B cell (primary cell): ENCODE measurements around the gene TBC1D1. TPM values are rescaled to one million over a fixed set of nuclear protein-coding genes. Genes with fewer than 3 reads are reported as not detected.

Experiments
- ATAC-seq: fragments of 200-7000 bp; cut with Tn5 transposase; one replicate; pipeline ENCODE4 v1.10.0; 2021; ENCODE audit warnings: low read depth, mild to moderate bottlenecking, moderate number of reproducible peaks, moderate library complexity
- CTCF ChIA-PET: fragments of 350-600 bp; sonication (Branson Sonifier 250); formaldehyde crosslinking; loops from one replicate; lab custom pipeline; 2021; ENCODE audit warnings: antibody characterized with exemption, inconsistent platforms; lab: Charles Lee
- POLR2A ChIA-PET: fragments of 350-600 bp; sonication (Branson Sonifier 250); formaldehyde crosslinking; loops from one replicate; lab custom pipeline; 2021; ENCODE audit warnings: antibody characterized with exemption; lab: Charles Lee
- DNase-seq: peaks from one replicate; pipeline ENCODE4 v3.0.0; 2013
- H2AFZ ChIP-seq: 2 replicates; pipeline ENCODE4 v1.6.1; 2012; ENCODE audit warnings: mild to moderate bottlenecking, low read depth, low read length; ENCODE audit not compliant: insufficient read depth, poor library complexity, severe bottlenecking
- H3K27ac ChIP-seq, 2 donors: 1 replicate in 1 of 2; 2 replicates in 1 of 2; pipeline ENCODE4 v1.5.1; 2012 to 2013; ENCODE audit warnings: low read length in 2 of 2, mild to moderate bottlenecking in 2 of 2, moderate library complexity in 1 of 2
- H3K27me3 ChIP-seq, 4 experiments: fragments of 200-600 bp in 1 of 4; sonication (generic) in 1 of 4; replicated peaks in 1 of 4; 1 replicate in 2 of 4; 2 replicates in 2 of 4; pipeline versions ENCODE4 v1.6.1 to v1.7.0; 2013 to 2016; ENCODE audit warnings: low read length in 3 of 4, mild to moderate bottlenecking in 2 of 4, mixed read lengths in 1 of 4, moderate library complexity in 1 of 4; ENCODE audit not compliant: insufficient read depth in 4 of 4, control insufficient read depth in 3 of 4; ENCODE audit errors: control extremely low read depth in 1 of 4
- H3K36me3 ChIP-seq, 2 experiments: replicated peaks in 1 of 2; 1 replicate in 1 of 2; 2 replicates in 1 of 2; pipeline versions ENCODE4 v1.6.1 to v1.7.1; 2013; ENCODE audit warnings: low read length in 1 of 2; ENCODE audit not compliant: insufficient read depth in 2 of 2, control insufficient read depth in 1 of 2; ENCODE audit errors: control extremely low read depth in 1 of 2, extremely low read depth in 1 of 2
- H3K4me1 ChIP-seq, 2 donors: fragments of 200-600 bp in 1 of 2; sonication (generic) in 1 of 2; 1 replicate in 1 of 2; 2 replicates in 1 of 2; pipeline versions ENCODE4 v1.5.1 to v1.6.1; 2013 to 2017; ENCODE audit warnings: low read length in 2 of 2; ENCODE audit not compliant: control insufficient read depth in 2 of 2, insufficient read depth in 2 of 2
- H3K4me2 ChIP-seq: replicated peaks from 2 replicates; pipeline ENCODE3; 2012; ENCODE audit warnings: mild to moderate bottlenecking, low read depth, low read length; ENCODE audit not compliant: poor library complexity, severe bottlenecking
- H3K4me3 ChIP-seq, 5 experiments: fragments of 200-600 bp in 1 of 5; sonication (generic) in 1 of 5; 1 replicate in 3 of 5; 2 replicates in 2 of 5; pipeline versions ENCODE4 v1.5.1 to v1.7.0; 2011 to 2016; ENCODE audit warnings: low read length in 4 of 5, mild to moderate bottlenecking in 4 of 5, low read depth in 2 of 5, control low read depth in 1 of 5, moderate library complexity in 1 of 5; ENCODE audit not compliant: insufficient read depth in 1 of 5; ENCODE audit errors: control extremely low read depth in 1 of 5, extremely low read depth in 1 of 5
- H3K79me2 ChIP-seq: fragments of 200-600 bp; sonication (generic); one replicate; pipeline ENCODE4 v1.6.0; 2016; ENCODE audit warnings: low read length; ENCODE audit not compliant: control insufficient read depth, insufficient read depth
- H3K9ac ChIP-seq: fragments of 200-600 bp; sonication (generic); 2 replicates; pipeline ENCODE4 v1.6.1; 2017; ENCODE audit warnings: mild to moderate bottlenecking, low read length, moderate library complexity
- H3K9me3 ChIP-seq, 3 donors: one replicate each; pipeline versions ENCODE4 v1.6.1 to v1.7.1; 2013; ENCODE audit warnings: low read length in 2 of 3; ENCODE audit not compliant: control insufficient read depth in 2 of 3, insufficient read depth in 1 of 3; ENCODE audit errors: control extremely low read depth in 1 of 3
- H4K20me1 ChIP-seq: 2 replicates; pipeline ENCODE4 v1.6.0; 2012; ENCODE audit warnings: mild to moderate bottlenecking, low read length; ENCODE audit not compliant: insufficient read depth, control insufficient read depth, poor library complexity, severe bottlenecking
- H3K27ac Mint-ChIP-seq: one replicate; pipeline ENCODE4 v1.8.0; 2021; ENCODE audit warnings: mixed read lengths
- H3K27me3 Mint-ChIP-seq: one replicate; pipeline ENCODE4 v1.8.0; 2021; ENCODE audit warnings: mixed read lengths
- H3K4me1 Mint-ChIP-seq: one replicate; pipeline ENCODE4 v1.8.0; 2021; ENCODE audit warnings: mixed read lengths
- H3K4me3 Mint-ChIP-seq: one replicate; pipeline ENCODE4 v1.8.0; 2021; ENCODE audit warnings: mixed read lengths
- H3K9me3 Mint-ChIP-seq: one replicate; pipeline ENCODE4 v1.8.0; 2022; ENCODE audit warnings: mixed read lengths; ENCODE audit not compliant: insufficient read depth
- EZH2 ChIP-seq: IDR thresholded peaks from 2 replicates; pipeline ENCODE4 v1.6.1; 2012; ENCODE audit warnings: borderline replicate concordance, low read depth, mild to moderate bottlenecking, moderate library complexity, low read length; ENCODE audit not compliant: insufficient read depth, poor library complexity, severe bottlenecking
- WGBS: methylation state at CpG from one replicate; pipeline ENCODE4 v1.1.5; 2013; ENCODE audit warnings: missing lambda C conversion rate; ENCODE audit not compliant: insufficient coverage; 5-methylcytosine and 5-hydroxymethylcytosine counted together
- intact Hi-C: fragments of 100-400 bp; cut with micrococcal nuclease; formaldehyde crosslinking; loops from one replicate; pipeline ENCODE4 v1.10.0; 2022
- polyA plus RNA-seq: library from polyadenylated mRNA; depleted of rRNA; stranded (reverse); fragments of >200 nt; gene quantifications from 2 replicates; pipeline ENCODE4 v1.2.3, GENCODE V29; 2012
- total RNA-seq, 2 donors: library from RNA; stranded (reverse); fragments of 120-200 nt in 1 of 2; gene quantifications; 1 replicate in 1 of 2; 2 replicates in 1 of 2; pipeline versions ENCODE4 v1.2.3 to v1.2.4, GENCODE V29; 2013 to 2022
- TF ChIP-seq, protein P1 (sequence below): fragments of 200-600 bp; IDR thresholded peaks from one replicate; pipeline ENCODE4 v1.8.0; 2022; ENCODE audit warnings: antibody characterized with exemption, mild to moderate bottlenecking

TBC1D1 gene
- total and polyA plus RNA-seq, 2 donors (not counting 1 experiment from before 2014, with no cell fraction given): 88.2 to 98.7 TPM

DNA sequence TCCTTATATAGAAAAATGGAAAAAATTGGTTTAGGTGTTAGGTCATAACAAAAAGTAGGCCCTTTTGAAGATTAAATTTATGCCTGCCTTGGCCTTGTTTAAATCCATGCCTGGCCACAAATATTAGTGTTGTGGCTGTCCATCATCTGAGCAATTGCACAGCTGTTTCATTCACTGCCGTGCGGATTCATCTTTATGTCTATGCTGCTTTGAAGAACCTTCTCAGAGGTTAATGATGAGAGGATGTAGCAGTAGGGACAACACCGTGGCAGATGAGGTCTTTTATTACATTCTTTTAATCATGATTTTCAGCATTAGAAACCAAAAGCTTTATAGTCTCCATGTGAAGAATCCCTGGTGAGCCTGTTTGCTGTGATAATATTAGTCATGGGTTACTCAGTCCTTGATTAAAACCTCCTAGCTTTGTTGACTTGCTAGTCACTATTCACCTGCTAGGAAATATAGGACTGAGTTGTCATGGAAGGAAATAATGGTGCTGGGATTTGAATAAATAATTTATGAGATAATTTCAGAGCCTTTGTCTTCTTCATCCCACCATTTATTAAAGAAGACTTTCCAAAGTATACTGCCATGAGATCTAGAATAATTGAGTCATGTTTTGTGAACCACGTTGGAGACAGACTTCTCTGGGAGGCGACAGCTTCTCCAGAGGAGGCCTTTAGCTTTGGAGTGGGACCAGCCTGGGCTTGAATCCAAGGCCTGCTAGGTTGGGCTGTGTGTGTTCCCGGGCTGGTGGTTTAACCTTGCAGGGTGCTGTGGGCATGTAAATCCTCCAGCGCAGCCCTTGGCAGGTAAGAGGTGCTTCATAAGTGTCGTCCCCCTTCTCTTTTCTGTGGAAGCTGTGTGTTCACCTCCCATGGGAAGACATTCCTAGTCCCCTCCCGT, 122.8 kb downstream of the TBC1D1 start:
- WGBS: 97% methylated on average over 4 of the region's 9 CpGs
- Histone ChIP-seq H3K27ac (no peak overlapping the region), H3K4me3 (no peak overlapping the region), H3K4me2 (no peak overlapping the region), H3K27me3 (no peaks in the 10 kb centered on the region), H3K79me2 (peaks cover 45% of the 10 kb centered on the region), H4K20me1 (peaks cover 39% of the 10 kb centered on the region), H3K9me3 (no peaks in the 10 kb centered on the region), H3K4me1 (no peaks in the 10 kb centered on the region), H2AFZ (no peak overlapping the region), H3K36me3 (peaks cover 0 to 29% of the 10 kb centered on the region in 2 experiments), H3K9ac (no peak overlapping the region)
- intact Hi-C loops: no loop called here
- TF ChIP-seq, protein P1, sequence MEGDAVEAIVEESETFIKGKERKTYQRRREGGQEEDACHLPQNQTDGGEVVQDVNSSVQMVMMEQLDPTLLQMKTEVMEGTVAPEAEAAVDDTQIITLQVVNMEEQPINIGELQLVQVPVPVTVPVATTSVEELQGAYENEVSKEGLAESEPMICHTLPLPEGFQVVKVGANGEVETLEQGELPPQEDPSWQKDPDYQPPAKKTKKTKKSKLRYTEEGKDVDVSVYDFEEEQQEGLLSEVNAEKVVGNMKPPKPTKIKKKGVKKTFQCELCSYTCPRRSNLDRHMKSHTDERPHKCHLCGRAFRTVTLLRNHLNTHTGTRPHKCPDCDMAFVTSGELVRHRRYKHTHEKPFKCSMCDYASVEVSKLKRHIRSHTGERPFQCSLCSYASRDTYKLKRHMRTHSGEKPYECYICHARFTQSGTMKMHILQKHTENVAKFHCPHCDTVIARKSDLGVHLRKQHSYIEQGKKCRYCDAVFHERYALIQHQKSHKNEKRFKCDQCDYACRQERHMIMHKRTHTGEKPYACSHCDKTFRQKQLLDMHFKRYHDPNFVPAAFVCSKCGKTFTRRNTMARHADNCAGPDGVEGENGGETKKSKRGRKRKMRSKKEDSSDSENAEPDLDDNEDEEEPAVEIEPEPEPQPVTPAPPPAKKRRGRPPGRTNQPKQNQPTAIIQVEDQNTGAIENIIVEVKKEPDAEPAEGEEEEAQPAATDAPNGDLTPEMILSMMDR: no peak
- TF ChIP-seq EZH2: no peak
- Mint-ChIP-seq H3K4me1 (peaks cover 13% of the 10 kb centered on the region), H3K9me3 (no peaks in the 10 kb centered on the region), H3K27ac (no peak overlapping the region), H3K4me3 (no peak overlapping the region), H3K27me3 (no peaks in the 10 kb centered on the region)
- DNase-seq: no peak
- ChIA-PET POLR2A (no interaction called here), CTCF (no interaction called here)
- no peak for ATAC-seq

GRCh38 chr4:38014421-38014852, 123.6 kb downstream of the TBC1D1 start:
- ChIA-PET POLR2A (no interaction called here), CTCF (no interaction called here)
- Histone ChIP-seq H2AFZ (no peak overlapping the region), H3K4me2 (no peak overlapping the region), H3K4me1 (no peaks in the 10 kb centered on the region), H3K9me3 (no peaks in the 10 kb centered on the region), H3K27me3 (no peaks in the 10 kb centered on the region), H3K36me3 (peaks cover 0 to 29% of the 10 kb centered on the region in 2 experiments), H3K4me3 (no peak overlapping the region), H3K9ac (no peak overlapping the region), H3K79me2 (peaks cover 41% of the 10 kb centered on the region), H4K20me1 (peaks cover 39% of the 10 kb centered on the region), H3K27ac (no peak overlapping the region)
- no peaks in the 10 kb centered on the region for H3K9me3 Mint-ChIP-seq
- ATAC-seq (no peak), DNase-seq (no peak)
- no peak overlapping the region for H3K27ac Mint-ChIP-seq
- TF ChIP-seq, protein P1: no peak
- TF ChIP-seq EZH2: no peak
- no peak overlapping the region for H3K4me3 Mint-ChIP-seq
- intact Hi-C loops: no loop called here
- WGBS: 97% methylated on average over 37 of the region's 37 CpGs
- H3K27me3 Mint-ChIP-seq: no peaks in the 10 kb centered on the region
- H3K4me1 Mint-ChIP-seq: peaks cover 11% of the 10 kb centered on the region
